A673 (cell line): ENCODE data around the gene APEX1. TPM values are rescaled to one million over a fixed set of nuclear protein-coding genes. Genes with fewer than 3 reads are reported as not detected.

ENCODE experiments used
- BruUV-seq: library from RNA; stranded (reverse); fragments of 400-500 nt; replicated peaks from 2 replicates; lab custom pipeline; 2021; lab: Mats Ljungman, UMichigan
- CTCF ChIA-PET: fragments of 300-600 bp; sonication (Branson Sonifier 250); formaldehyde crosslinking; loops from one replicate; lab custom pipeline; 2022; ENCODE audit warnings: antibody characterized with exemption; lab: Charles Lee
- POLR2A ChIA-PET: fragments of 300-600 bp; sonication (Branson Sonifier 250); formaldehyde crosslinking; loops from one replicate; lab custom pipeline; 2022; ENCODE audit warnings: antibody characterized with exemption; ENCODE audit not compliant: low non-redundant PET; lab: Charles Lee
- DNase-seq: peaks from one replicate; pipeline ENCODE4 v3.0.0-alpha.2; 2015; ENCODE audit warnings: low spot score
- H3K27ac ChIP-seq: fragments of 200-600 bp; sonication (generic); 2 replicates; pipeline ENCODE4 v1.5.1; 2016; ENCODE audit warnings: mixed run types, low read depth, mild to moderate bottlenecking, mixed read lengths, antibody characterized with exemption, low read length; ENCODE audit not compliant: poor library complexity, severe bottlenecking
- H3K27me3 ChIP-seq: fragments of 200-600 bp; sonication (generic); replicated peaks from 2 replicates; pipeline ENCODE4 v1.6.1; 2017; ENCODE audit warnings: mixed run types, low read depth, mild to moderate bottlenecking, mixed read lengths, antibody characterized with exemption, low read length; ENCODE audit not compliant: insufficient read depth, poor library complexity
- H3K36me3 ChIP-seq: fragments of 200-600 bp; sonication (generic); 2 replicates; pipeline ENCODE4 v1.6.1; 2016; ENCODE audit warnings: mixed run types, mild to moderate bottlenecking, mixed read lengths, antibody characterized with exemption, low read length; ENCODE audit not compliant: insufficient read depth, poor library complexity, severe bottlenecking
- H3K4me1 ChIP-seq: fragments of 200-600 bp; sonication (generic); 2 replicates; pipeline ENCODE4 v1.6.1; 2017; ENCODE audit warnings: mixed run types, mild to moderate bottlenecking, mixed read lengths, antibody characterized with exemption, low read length; ENCODE audit not compliant: insufficient read depth, poor library complexity, severe bottlenecking
- H3K4me3 ChIP-seq: fragments of 200-600 bp; sonication (generic); 2 replicates; pipeline ENCODE4 v1.5.1; 2016; ENCODE audit warnings: low read depth, mixed run types, mild to moderate bottlenecking, mixed read lengths, low read length; ENCODE audit not compliant: poor library complexity, severe bottlenecking
- H3K9me3 ChIP-seq: fragments of 200-600 bp; sonication (generic); 2 replicates; pipeline ENCODE4 v1.6.1; 2016; ENCODE audit warnings: mixed run types, low read depth, mild to moderate bottlenecking, mixed read lengths, antibody characterized with exemption, low read length; ENCODE audit not compliant: poor library complexity, severe bottlenecking
- EZH2 ChIP-seq: fragments of 200-600 bp; sonication (generic); IDR thresholded peaks from 2 replicates; pipeline ENCODE4 v1.6.1; 2017; ENCODE audit warnings: borderline replicate concordance, low read depth, mild to moderate bottlenecking, mixed read lengths, antibody characterized with exemption, low read length; ENCODE audit not compliant: poor library complexity, severe bottlenecking
- intact Hi-C: fragments of 100-400 bp; cut with micrococcal nuclease; formaldehyde crosslinking; loops from one replicate; pipeline ENCODE4 v1.10.0; 2022; ENCODE audit not compliant: unreplicated experiment
- total RNA-seq: library from RNA; stranded (reverse); gene quantifications from 2 replicates; pipeline ENCODE4 v1.2.3, GENCODE V29; 2021
- TF ChIP-seq, protein P1 (sequence below): fragments of 300-800, 200-600 bp; sonication (generic); conservative IDR thresholded peaks from 2 replicates; pipeline ENCODE4 v1.5.1; 2017; ENCODE audit warnings: low read depth, mild to moderate bottlenecking, antibody characterized with exemption, low read length, moderate library complexity, mixed read lengths

Gene APEX1
- total RNA-seq, 1 experiment from 2014 or later = 299 TPM

DNA sequence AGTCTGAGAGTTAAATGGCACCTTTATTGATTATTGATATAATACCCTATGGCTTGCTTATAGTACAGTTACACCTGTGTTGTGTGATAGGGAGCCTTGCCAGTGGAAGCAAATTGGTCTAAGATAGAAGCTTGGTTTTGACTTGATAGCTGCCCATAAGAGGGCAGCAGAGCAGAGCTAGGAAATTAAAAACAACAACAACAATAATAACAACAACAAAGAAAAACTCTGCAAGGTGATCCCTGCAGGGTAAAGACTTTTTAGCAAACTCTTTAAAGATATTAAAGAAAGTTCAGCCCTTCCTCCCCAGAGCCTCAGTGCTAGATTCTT, 32.3 kb downstream of the APEX1 start:
- H3K27ac ChIP-seq = no peak overlapping the region
- no peaks in the 10 kb centered on the region for H3K4me1 ChIP-seq
- no peaks in the 10 kb centered on the region for H3K9me3 ChIP-seq
- intact Hi-C loops = no loop called here
- ChIA-PET POLR2A (interaction anchor here (0.6 kb wide), 1 partner anchor 999 kb away, joined by 8 read pairs; no protein-coding TSS in a partner anchor), CTCF (no interaction called here)
- H3K4me3 ChIP-seq = no peak overlapping the region
- no peaks in the 10 kb centered on the region for H3K36me3 ChIP-seq
- no TSS peak for BruUV-seq
- no peaks in the 10 kb centered on the region for H3K27me3 ChIP-seq
- DNase-seq = no peak
- TF ChIP-seq, protein P1, sequence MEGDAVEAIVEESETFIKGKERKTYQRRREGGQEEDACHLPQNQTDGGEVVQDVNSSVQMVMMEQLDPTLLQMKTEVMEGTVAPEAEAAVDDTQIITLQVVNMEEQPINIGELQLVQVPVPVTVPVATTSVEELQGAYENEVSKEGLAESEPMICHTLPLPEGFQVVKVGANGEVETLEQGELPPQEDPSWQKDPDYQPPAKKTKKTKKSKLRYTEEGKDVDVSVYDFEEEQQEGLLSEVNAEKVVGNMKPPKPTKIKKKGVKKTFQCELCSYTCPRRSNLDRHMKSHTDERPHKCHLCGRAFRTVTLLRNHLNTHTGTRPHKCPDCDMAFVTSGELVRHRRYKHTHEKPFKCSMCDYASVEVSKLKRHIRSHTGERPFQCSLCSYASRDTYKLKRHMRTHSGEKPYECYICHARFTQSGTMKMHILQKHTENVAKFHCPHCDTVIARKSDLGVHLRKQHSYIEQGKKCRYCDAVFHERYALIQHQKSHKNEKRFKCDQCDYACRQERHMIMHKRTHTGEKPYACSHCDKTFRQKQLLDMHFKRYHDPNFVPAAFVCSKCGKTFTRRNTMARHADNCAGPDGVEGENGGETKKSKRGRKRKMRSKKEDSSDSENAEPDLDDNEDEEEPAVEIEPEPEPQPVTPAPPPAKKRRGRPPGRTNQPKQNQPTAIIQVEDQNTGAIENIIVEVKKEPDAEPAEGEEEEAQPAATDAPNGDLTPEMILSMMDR = no peak
- no peak for TF ChIP-seq EZH2

DNA sequence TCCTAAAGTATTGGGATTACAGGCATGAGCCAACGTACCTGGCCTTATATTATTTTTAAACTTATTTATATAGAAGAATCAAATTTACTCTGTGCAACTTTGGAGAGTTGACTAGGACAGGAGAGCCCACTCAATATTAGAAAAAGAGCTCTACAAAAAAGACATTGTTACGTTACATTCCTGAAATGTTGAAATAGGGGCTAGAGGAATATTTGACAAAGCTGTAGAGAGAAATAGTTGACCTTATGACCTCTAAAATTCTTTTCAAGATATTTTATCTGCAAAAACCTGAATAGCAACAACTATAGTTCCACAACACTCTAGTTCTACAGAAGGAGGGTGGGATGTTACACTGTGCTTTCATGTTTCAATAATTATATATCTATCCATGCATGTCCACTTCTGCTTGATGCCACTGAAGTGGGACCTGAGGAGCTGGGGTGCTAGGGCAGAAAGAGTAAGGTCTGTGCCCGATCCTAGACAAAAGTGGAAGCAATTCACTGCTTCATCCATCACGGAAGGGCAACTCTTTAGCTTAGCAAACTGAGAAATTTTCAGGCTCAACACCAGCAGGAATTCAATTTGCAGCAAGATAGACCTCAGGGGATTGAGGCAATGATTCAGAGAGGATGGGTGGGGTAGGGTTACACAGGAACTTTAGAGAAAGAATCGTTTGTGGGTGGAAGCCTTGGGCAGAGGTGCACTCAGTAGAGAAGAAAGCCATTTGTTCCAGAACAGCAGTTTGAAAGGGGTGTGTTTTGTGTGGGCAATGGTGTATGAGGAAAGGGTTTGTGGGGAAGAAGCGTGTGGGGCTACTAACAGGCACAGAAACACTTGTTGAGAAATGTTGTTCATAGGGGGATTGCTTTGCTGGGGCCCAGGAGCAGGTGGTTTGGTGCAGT, 34.3 kb downstream of the APEX1 start:
- H3K4me1 ChIP-seq = no peaks in the 10 kb centered on the region
- intact Hi-C loops = no loop called here
- H3K9me3 ChIP-seq = no peaks in the 10 kb centered on the region
- H3K4me3 ChIP-seq = no peak overlapping the region
- BruUV-seq = no TSS peak
- no peaks in the 10 kb centered on the region for H3K27me3 ChIP-seq
- POLR2A ChIA-PET = no interaction called here
- CTCF ChIA-PET = no interaction called here
- no peak for TF ChIP-seq EZH2
- TF ChIP-seq, protein P1 = no peak
- no peak for DNase-seq
- no peak overlapping the region for H3K27ac ChIP-seq
- H3K36me3 ChIP-seq = no peaks in the 10 kb centered on the region

DNA sequence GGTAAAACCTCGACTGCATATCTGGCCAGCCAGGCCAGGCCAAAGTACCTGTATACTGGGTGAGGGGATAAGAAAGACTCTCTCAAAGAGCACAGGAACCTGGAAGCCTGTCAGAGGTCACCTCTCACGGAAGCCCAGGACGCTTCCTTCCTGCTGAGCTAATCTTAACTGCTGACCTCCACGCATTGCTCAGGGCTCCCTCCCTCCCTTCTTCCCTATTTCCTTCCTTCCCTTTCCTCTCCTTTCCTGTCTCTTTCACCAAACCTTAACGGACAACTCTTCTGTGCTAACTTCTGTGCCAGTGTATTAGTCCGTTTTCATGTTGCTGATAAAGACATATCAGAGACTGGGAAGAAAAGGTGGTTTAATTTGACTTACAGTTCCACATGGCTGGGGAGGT, 35.5 kb downstream of the APEX1 start:
- intact Hi-C loops = no loop called here
- CTCF ChIA-PET = no interaction called here

More for the DNA sequence above, 35.5 kb downstream of the APEX1 start:
- BruUV-seq = no TSS peak
- no peak for TF ChIP-seq EZH2
- TF ChIP-seq, protein P1 = no peak
- Histone ChIP-seq H3K4me3 (no peak overlapping the region), H3K4me1 (no peaks in the 10 kb centered on the region), H3K36me3 (no peaks in the 10 kb centered on the region), H3K27me3 (no peaks in the 10 kb centered on the region), H3K9me3 (no peaks in the 10 kb centered on the region), H3K27ac (no peak overlapping the region)
- DNase-seq = no peak
- POLR2A ChIA-PET = no interaction called here
